Erythroblast (primary cell): Measurements from ENCODE around the gene PICK1.

Experiments
- GATA1 ChIP-seq: IDR thresholded peaks from 2 replicates; pipeline ENCODE4 v1.6.1; 2011; ENCODE audit warnings: low read depth, mild to moderate bottlenecking, control low read depth, low read length, moderate library complexity
- POLR2A ChIP-seq: IDR thresholded peaks from 2 replicates; pipeline ENCODE4 v1.6.1; 2011; ENCODE audit warnings: mild to moderate bottlenecking, low read length

- TF ChIP-seq POLR2A (no peak), GATA1 (no peak)
Observed at GRCh38 chr22:38025514-38025913, 31.7 kb upstream of the PICK1 start.
